Smooth muscle cell (in vitro differentiated cells): ENCODE data around the gene HMGCL. TPM values are rescaled to one million over a fixed set of nuclear protein-coding genes. Genes with fewer than 3 reads are reported as not detected.
A peak's percentile ranks its signal among the peaks of the same experiment; 100 is the strongest.

Source experiments
- DNase-seq: peaks from one replicate; lab custom pipeline; 2025; ENCODE audit not compliant: unreplicated experiment; lab: John Stamatoyannopoulos, UW
- H2AFZ ChIP-seq: fragments of 200-600 bp; sonication (generic); 2 replicates; pipeline ENCODE4 v1.6.0; 2016; ENCODE audit warnings: antibody characterized with exemption, low read depth, mild to moderate bottlenecking
- H3F3A ChIP-seq: fragments of 200-600 bp; sonication (generic); 2 replicates; pipeline ENCODE4 v1.6.0; 2017; ENCODE audit warnings: antibody characterized with exemption, low read depth
- H3K27ac ChIP-seq: fragments of 200-600 bp; sonication (generic); 2 replicates; pipeline ENCODE4 v1.5.1; 2016; ENCODE audit warnings: low read depth, mild to moderate bottlenecking
- H3K27me3 ChIP-seq: fragments of 200-600 bp; sonication (generic); 2 replicates; pipeline ENCODE4 v1.6.1; 2016; ENCODE audit warnings: low read depth, mild to moderate bottlenecking
- H3K36me3 ChIP-seq: fragments of 200-600 bp; sonication (generic); 2 replicates; pipeline ENCODE4 v1.5.1; 2016; ENCODE audit warnings: low read depth
- H3K4me1 ChIP-seq: fragments of 200-600 bp; sonication (generic); 2 replicates; pipeline ENCODE4 v1.5.1; 2016; ENCODE audit warnings: low read depth
- H3K4me2 ChIP-seq: fragments of 200-600 bp; sonication (generic); 2 replicates; pipeline ENCODE4 v1.6.0; 2016; ENCODE audit warnings: mild to moderate bottlenecking
- H3K4me3 ChIP-seq: fragments of 200-600 bp; sonication (generic); 2 replicates; pipeline ENCODE4 v1.5.1; 2016; ENCODE audit warnings: mild to moderate bottlenecking
- H3K79me2 ChIP-seq: fragments of 200-600 bp; sonication (generic); 2 replicates; pipeline ENCODE4 v1.6.0; 2016; ENCODE audit warnings: low read depth, mild to moderate bottlenecking
- H3K9ac ChIP-seq: fragments of 200-600 bp; sonication (generic); 2 replicates; pipeline ENCODE4 v1.6.0; 2016; ENCODE audit warnings: low read depth
- H3K9me3 ChIP-seq: fragments of 200-600 bp; sonication (generic); replicated peaks from 2 replicates; pipeline ENCODE4 v1.5.1; 2016; ENCODE audit warnings: low read depth
- H4K20me1 ChIP-seq: fragments of 200-600 bp; sonication (generic); 2 replicates; pipeline ENCODE4 v1.6.0; 2016; ENCODE audit warnings: low read depth
- CTCF ChIP-seq: fragments of 200-600 bp; sonication (generic); IDR thresholded peaks from 2 replicates; pipeline ENCODE4 v1.5.1; 2017; ENCODE audit warnings: borderline replicate concordance, mild to moderate bottlenecking, antibody characterized with exemption; ENCODE audit not compliant: insufficient read depth, poor library complexity, severe bottlenecking
- WGBS: methylation state at CpG from one replicate; pipeline ENCODE4 v1.1.7; 2016; ENCODE audit warnings: low lambda C conversion rate; 5-methylcytosine and 5-hydroxymethylcytosine counted together
- polyA plus RNA-seq: library from polyadenylated mRNA; unstranded; fragments of >200 nt; fragmentation: Nextera tagmentation; extraction: Ambion mirVana; gene quantifications from 2 replicates; pipeline ENCODE4 v1.2.1, GENCODE V29; 2016
- total RNA-seq: library from RNA; depleted of rRNA; stranded (reverse); fragments of >200 nt; gene quantifications from 2 replicates; pipeline ENCODE4 v1.2.3, GENCODE V29; 2014

The HMGCL gene
- total and polyA plus RNA-seq, 2 experiments from 2014 or later: 43.0 to 51.2 TPM

- 78% methylated on average over 6 of the region's 6 CpGs for WGBS
- H3K4me2 ChIP-seq: no peak overlapping the region
- TF ChIP-seq CTCF: no peak
- H2AFZ ChIP-seq: no peak overlapping the region
- H3K9me3 ChIP-seq: no peaks in the 10 kb centered on the region
- H3K4me1 ChIP-seq: no peaks in the 10 kb centered on the region
- DNase-seq: no peak
- H3K79me2 ChIP-seq: no peaks in the 10 kb centered on the region
- no peaks in the 10 kb centered on the region for H3K36me3 ChIP-seq
- no peaks in the 10 kb centered on the region for H3K27me3 ChIP-seq
- H4K20me1 ChIP-seq: no peaks in the 10 kb centered on the region
- H3K4me3 ChIP-seq: no peak overlapping the region
- H3F3A ChIP-seq: peaks cover 11% of the 10 kb centered on the region
- H3K27ac ChIP-seq: no peak overlapping the region
- H3K9ac ChIP-seq: no peak overlapping the region
Measured at GRCh38 chr1:23806280-23806679, 18.9 kb downstream of the HMGCL start.

- peaks cover 11% of the 10 kb centered on the region for H3F3A ChIP-seq
- no peaks in the 10 kb centered on the region for H3K79me2 ChIP-seq
- WGBS: 96% methylated on average over 2 of the region's 2 CpGs
- H3K4me1 ChIP-seq: no peaks in the 10 kb centered on the region
- H3K27ac ChIP-seq: no peak overlapping the region
- no peak overlapping the region for H3K9ac ChIP-seq
- DNase-seq: no peak
- no peak overlapping the region for H2AFZ ChIP-seq
- no peak for TF ChIP-seq CTCF
- H4K20me1 ChIP-seq: no peaks in the 10 kb centered on the region
- no peak overlapping the region for H3K4me2 ChIP-seq
- no peaks in the 10 kb centered on the region for H3K27me3 ChIP-seq
- H3K36me3 ChIP-seq: no peaks in the 10 kb centered on the region
- no peaks in the 10 kb centered on the region for H3K9me3 ChIP-seq
- H3K4me3 ChIP-seq: no peak overlapping the region
Measured at GRCh38 chr1:23805025-23805424, 20.2 kb downstream of the HMGCL start.

- 88% methylated on average over 7 of the region's 7 CpGs for WGBS
Measured at GRCh38 chr1:23804183-23804835, 20.9 kb downstream of the HMGCL start.

More at GRCh38 chr1:23804183-23804835, 20.9 kb downstream of the HMGCL start:
- Histone ChIP-seq H3K4me3 (no peak overlapping the region), H3K27ac (no peak overlapping the region), H3K79me2 (no peaks in the 10 kb centered on the region), H3K36me3 (no peaks in the 10 kb centered on the region), H4K20me1 (no peaks in the 10 kb centered on the region), H2AFZ (no peak overlapping the region), H3K4me2 (no peak overlapping the region), H3K27me3 (no peaks in the 10 kb centered on the region), H3K9ac (no peak overlapping the region), H3K9me3 (no peaks in the 10 kb centered on the region), H3F3A (peaks cover 11% of the 10 kb centered on the region), H3K4me1 (peaks cover 2% of the 10 kb centered on the region)
- DNase-seq: no peak
- TF ChIP-seq CTCF: peak; percentile 12
